Eye (tissue), 1 donor: ENCODE data around the gene PLEKHA5.
"Not testable (repeated sequence)": the region's sequence is repeated elsewhere in the genome, so short reads cannot be mapped to it uniquely, and the experiment has no call there.

ENCODE experiments used
- DNase-seq: peaks from one replicate; pipeline ENCODE4 v3.0.0-alpha.2; 2015

PLEKHA5 gene

DNA sequence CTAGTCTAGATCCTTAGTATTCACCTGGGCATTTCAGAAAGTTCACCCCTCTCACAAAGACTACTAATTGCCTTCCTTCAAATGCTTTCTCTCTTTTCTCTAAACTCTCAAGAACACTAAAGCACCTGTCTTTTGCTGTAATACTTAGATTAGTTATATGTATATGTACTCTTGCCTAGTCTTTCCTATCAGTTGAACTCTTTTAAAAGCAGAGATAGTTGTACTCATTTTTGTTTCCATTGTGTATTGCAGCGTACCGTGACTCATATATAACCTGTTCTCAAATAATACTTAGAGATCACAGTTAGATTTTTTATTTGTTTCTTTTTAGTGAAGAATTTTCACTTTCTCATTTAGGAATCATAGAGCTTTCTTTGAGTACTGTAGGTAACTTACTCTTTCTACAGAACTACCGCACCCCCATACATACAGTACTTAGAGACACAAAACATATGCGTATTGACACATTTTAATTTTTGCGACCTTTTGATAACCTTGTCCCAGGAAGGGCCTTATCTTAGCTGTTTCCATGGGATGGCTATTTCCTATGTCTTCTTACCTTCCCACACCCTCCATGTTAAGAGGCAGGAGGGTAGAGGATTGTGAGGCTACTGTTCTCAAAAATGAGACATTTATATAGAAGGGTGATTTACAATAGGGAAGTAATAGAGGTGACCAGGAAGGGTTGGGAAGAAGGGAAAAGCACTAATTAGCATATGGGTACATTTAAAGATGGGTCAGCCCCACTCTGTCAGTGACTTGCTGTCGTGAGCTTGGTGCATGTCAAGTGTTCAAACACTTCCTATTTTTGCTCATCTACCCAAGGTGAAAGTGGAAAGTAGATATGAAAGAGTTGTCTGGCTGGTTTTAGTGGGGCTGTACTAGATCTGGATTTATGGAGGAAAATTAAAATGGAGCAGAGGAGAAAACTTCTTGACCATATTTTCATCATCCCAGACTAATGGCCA, 74.3 kb downstream of the PLEKHA5 start:
- no peak for DNase-seq

DNA sequence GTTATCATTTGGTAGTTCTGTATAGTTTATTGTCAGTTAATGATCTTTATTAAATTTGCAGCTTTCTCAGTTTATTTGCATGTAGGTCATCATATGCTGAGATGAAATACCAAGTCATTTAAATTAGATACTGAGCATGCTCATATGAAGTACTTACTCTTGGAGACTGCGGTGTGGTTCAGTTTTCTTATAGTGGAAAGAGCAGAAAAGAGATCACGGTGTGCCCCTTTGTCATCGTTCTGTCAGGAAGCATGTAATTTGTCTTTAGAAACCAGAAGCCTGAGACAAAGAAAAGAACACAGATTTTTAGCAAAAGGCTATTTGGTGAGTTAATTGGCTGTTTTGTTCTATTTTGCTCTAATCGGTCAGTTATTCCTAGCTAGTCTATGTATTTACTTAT, 75.6 kb downstream of the PLEKHA5 start:
- DNase-seq: peak; percentile 37

DNA sequence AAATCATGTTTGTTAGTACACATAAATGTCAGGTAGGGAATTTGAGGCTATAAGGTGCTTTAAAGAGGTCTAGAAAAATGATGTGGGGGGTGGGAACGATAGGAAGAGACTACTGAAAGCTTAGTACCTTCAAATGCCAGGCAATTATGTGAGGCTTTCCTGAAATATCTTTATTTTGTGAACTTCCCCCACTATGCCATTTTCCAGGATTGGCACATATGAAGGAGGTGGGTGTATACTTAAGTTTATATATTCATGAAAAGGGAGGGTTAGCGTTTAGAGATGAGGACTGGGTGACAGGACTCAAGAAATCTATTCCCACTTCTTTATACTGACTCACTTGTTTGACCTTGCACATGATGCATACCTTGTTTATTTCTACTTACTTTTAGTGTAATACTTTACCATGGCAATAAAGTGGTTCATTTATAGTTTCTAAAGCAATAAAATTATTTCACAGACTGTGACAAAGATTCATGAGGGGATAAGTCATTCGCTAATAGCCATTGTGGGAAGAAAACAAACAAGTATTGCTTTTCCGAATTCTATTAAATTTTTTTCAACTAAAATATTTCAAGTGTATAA, 77.1 kb downstream of the PLEKHA5 start:
- no peak for DNase-seq

DNA sequence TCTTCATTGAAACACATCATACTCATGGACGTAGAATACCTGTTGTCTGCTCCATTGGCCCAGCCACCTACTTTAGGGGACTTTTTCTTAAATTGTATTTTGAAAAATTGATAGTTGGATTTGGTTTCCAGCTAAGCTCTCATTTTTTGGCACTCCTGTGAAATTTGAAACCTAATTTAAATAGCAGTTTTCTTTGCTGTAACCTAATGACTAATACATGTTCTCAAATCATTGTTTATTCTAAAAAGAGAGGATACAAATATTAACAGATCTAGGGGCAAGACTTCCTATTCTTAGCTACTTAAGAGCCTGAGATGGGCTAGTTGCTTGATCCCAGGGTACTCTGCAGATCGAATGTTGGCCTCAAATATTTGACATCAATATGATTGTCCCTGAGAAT, 78.9 kb downstream of the PLEKHA5 start:
- DNase-seq: no peak

DNA sequence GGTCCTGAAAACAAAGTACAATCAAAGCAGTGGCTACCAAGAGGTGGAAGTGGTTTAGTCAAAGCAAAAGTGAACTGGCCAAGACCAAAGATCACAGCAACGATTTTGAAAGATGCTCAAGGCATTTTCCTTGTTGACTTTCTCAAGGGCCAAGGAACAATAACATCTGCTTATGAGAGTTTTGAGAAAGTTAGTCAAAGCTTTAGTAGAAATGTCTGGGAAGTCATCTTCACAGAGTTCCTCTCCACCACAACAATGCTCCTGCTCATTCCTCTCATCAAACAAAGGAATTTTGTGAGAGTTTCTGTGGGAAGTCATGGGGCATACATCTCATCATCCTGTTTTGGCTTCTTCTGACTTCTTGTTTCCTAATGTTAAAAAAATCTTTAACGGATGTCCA, 80.1 kb downstream of the PLEKHA5 start:
- DNase-seq: no peak

DNA sequence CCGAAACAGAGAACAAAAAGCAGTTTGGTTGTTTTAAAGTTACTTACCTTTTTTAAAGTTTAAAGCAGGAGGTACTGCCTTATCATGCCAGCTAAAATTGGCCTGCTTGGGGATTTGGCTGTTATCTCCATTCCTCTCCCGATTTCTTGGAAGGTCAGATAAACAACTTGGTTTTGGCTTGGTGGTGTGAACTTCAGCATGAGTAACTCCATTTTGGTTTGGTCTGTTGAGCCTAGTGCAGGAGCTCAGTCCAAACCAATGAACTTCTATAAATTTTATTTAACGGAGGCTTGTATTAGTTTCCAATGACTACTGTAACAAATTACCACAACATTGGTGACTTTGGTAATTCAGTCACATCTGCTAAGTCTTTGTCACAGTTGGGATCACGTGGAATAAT, 82.3 kb downstream of the PLEKHA5 start:
- DNase-seq: no peak

DNA sequence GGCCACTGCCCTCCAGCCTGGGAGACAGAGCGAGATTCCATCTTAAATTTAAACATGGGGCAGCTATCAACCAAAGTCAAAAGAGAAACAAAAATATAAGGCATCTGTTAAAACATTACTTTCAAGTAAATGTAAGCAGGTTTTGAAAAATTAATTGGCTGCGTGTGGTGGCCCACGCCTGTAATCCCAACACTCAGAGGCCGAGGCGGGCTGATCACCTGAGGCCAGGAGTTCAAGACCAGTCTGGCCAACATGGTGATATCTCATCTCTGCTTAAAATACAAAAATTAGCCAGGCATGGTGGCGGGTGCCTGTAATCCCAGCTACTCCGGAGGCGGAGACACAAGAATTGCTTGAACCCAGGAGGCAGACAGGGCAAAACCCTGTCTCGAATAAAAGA, 82.7 kb downstream of the PLEKHA5 start:
- DNase-seq: no peak

DNA sequence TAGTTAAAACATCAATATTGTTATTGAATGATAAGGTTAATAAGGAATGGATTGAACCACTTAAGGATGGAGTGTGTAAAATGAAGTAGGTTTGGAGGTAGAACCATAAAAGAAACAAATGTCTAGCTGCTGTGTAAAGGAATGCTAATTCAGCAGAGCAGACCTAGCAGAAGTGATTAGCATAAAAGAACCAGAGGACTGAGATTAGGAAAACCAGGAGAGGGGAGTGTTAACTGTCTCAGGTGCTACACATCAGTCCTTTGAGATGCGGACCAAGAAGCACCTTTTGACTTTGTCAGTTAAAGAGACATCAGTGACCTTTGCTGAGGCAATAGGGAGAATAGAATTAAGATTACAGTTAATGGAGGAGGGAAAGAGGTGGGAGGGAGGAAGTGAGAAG, 84.5 kb downstream of the PLEKHA5 start:
- DNase-seq: no peak

DNA sequence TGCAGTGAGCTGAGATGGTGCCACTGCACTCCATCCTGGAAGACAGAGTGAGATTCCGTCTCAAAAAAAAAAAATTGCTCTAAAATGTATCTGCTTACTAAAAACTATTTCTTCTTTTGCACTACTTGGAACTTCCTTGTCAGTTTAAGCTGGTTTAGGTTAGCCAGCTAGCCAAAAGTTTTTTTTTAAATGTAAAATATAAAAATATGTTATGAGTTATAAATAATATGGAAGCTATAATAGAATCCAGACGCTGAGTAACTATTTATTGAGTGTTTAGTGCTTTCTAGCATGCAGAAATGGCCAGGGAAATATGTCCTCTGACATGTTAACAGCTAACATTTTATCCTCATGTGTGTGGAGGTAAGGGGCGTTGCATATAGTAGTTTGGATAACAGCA, 85.6 kb downstream of the PLEKHA5 start:
- DNase-seq: no peak

DNA sequence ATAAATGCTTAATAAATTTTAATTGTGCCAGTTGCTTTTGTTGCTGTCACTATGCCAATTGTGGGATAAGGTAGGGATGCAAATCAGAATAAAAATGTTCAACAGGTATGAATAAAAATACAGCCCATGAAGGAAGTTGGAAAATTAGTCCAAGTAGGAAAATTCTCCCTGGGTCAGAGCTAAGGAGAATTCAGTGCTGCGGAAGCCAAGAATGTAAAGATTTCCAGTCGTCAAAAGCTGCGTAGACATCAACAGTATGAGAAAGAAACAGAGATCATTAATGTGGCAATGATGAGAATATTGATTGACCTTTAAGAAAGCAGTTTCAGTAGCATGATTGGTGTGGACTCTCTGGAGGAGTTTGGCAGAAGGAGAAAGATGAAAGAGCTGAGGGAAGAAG, 87.9 kb downstream of the PLEKHA5 start:
- DNase-seq: no peak

DNA sequence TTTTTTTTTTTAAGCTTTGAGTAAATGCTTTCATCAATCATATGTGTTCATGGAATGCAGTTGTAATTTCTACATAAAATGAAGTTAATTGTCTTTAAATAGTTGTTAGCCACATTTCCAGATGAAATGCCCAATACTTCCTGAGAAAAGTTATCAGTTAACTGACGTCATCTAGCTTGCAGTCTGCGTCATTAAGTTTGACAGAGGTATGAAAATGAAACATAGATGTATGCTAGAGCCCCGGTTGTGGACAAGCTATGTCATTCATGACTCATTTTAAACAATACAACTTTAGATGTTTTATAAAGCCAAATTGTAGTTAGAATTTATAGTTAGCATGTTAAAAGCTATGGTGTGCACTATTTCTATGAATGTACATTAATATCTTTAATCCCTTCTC, 90.7 kb downstream of the PLEKHA5 start:
- DNase-seq: no peak

DNA sequence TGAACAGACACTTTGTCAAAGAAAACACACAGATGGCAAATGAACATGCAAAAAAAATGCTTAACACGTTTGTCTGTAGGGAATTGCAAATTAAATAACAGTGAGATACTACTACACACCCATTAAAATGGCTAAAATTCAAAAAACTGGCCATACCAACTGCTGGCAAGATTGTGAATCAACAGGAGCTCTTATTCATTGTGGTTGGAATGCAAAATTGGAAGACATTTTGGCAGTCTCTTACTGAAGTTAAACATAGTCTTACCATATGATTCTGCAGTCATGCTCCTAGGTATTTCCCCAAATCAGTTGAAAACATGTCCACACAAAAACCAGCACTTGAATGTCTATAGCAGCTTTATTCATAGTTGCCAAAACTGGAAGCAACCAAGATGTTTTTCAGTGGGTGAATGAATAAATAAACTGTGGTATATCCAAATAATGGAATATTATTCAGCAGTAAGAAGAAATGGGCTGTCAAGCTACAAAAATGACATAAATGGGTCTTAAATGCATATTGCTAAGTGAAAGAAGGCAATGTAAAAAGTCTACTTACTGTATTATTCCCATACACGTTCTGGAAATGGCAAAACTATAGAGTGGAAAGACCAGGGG, 91.4 kb downstream of the PLEKHA5 start:
- DNase-seq: no peak

DNA sequence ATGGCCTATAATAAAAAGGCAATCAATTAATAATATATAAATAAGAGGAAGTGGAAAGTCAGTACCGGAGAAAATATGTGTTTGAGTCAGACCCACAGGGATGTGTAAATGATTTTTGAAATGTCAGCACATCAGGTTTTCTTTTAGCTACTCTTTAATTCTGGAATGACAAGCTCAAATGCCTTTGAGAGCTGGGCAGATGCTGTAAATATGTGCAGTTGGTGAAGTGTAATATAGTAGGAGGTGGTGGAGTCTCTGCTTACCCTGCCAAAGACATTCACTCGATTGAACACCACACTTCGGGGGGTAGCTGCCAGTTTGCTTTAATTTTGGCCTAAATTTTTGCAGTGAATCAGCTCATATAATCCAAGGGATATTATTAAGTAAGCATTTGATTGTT, 93.0 kb downstream of the PLEKHA5 start:
- no peak for DNase-seq

DNA sequence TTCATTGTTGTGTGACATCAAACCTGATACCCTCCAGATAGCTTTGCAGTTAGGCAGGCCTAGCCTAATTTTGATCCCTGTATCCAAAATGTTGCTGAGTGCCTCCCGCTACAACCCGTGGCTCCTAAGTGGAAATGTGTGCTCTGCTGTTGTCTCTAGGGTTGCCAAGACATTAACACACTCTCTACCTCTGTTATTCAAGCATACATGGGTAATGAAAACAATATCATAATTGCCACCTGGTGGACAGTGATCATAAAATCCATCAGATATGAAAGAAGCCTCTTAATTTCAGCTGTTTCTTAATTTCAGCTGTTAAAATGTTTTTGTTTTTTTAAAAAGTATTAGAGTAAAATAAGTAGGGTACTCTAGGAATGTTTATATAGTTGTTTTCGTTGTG, 93.5 kb downstream of the PLEKHA5 start:
- peak; percentile 44 for DNase-seq

DNA sequence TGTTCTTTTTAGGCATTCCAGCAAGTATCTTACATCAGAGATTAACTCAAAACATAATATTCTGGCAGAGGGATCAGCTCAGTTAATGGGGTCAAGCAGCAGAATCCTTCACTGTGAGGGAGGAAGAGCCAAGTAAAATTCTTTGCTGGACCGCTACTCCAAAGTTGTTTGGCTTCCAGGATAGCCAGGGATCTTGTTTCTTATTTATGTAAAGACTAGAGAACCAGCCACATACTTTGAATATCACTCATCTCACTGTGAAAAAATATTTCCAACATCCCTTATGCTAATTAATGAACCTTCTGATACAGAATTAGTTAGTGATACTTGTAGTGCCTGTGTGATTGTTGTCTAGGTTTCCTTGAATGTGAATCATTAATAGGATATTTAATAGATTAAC, 94.2 kb downstream of the PLEKHA5 start:
- no peak for DNase-seq

DNA sequence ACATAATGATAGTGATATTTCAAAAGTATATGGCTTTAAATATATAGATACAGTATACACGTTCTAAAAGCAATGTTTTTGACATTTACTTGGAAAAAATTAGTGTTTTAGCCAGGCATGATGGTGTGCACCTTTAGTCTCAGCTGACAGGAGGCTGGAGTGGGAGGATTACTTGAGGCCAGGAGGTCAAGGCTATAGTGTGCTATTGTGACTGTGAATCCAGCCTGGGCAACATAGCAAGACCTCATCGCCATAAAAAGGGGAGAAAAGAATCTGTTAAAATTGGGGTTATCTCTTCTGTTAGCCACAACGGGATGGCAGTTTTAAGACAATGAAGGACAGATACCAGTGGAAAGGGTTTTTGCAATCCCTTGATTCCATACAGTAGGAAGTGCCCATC, 95.2 kb downstream of the PLEKHA5 start:
- no peak for DNase-seq

DNA sequence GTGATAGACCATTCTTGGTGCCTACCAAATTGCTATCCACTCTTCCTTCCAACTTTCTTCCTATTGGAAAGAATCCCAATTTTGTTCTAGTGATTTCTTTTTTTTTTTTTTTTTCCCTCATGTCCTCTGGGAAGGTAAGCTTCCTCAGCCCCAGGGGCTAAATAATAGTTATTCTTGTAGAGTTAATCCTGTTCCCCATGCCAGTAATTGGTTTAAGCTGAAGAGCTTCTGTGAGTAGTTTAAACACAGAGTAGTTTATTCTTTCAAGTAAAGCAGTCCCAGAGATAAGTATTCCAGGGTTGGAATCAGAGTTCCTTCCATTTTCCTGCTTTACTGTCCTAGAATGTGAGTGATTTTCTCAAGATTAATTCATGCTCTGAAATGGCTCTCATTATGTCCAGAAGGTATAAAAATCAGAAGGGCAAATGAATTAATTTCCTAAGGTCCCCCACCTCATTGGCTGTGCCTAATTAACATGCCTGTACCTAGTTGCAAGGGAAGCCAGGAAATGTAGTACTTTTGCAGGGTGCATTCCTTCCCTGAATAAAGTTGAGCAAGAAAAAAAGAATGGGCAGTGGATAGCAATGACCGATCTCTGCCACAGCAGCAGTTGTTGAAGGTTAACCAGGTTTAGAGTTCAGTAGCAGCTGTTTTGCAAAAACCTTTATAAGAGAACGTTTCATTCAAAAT, 97.8 kb downstream of the PLEKHA5 start:
- DNase-seq: no peak

DNA sequence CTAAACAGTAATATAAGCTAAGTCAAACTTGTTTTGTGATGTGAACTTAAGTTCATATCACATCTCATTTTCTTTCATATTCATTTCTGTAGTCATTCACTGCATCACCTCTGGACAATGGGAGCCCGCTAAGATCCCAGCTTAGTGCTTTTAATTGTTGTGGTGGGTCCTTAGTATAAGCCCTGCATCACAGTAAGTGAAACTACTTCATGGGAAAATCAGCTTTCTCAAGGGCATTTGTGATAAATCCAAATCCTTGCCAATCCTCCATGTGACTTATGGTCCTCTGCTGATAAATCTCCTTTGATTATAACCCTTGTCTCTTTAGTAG, 98.3 kb downstream of the PLEKHA5 start:
- DNase-seq: no peak

DNA sequence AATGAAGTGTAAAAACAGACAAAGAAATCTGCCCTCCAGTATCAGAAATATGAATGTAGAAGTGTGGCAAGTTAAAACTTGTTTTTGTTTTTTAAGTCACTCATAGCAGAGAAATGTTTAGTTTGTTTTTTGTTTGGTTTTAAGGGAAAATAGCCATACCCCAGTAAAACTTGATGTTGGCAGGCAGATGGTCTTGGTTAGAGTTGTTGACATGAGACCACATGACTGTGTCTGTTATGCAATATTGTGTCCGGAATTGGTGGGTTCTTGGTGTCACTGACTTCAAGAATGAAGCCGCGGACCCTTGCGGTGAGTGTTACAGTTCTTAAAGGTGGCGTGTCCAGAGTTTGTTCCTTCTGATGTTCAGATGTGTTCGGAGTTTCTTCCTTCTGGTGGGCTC, 99.5 kb downstream of the PLEKHA5 start:
- DNase-seq: not testable (repeated sequence)

DNA sequence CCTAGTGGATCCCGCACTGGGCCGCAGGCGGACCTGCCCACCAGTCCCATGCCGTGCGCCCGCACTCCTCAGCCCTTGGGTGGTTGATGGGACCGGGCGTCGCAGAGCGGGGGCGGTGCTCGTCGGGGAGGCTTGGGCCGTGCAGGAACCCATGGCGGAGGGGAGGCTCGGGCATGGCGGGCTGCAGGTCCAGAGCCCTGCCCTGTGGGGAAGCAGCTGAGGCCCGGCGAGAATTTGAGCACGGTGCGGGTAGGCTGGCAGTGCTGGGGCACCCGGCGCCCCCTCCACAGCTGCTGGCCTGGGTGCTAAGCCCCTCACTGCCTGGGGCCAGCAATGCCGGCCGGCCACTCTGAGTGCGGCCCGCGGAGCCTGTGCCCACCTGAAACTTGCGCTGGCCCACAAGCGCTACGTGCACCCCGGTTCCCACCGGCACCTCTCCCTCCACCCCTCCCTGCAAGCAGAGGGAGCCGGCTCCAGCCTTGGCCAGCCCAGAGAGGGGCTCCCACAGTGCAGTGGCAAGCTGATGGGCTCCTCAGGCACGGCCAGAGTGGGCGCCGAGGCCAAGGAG, 100.8 kb downstream of the PLEKHA5 start:
- DNase-seq: no peak

DNA sequence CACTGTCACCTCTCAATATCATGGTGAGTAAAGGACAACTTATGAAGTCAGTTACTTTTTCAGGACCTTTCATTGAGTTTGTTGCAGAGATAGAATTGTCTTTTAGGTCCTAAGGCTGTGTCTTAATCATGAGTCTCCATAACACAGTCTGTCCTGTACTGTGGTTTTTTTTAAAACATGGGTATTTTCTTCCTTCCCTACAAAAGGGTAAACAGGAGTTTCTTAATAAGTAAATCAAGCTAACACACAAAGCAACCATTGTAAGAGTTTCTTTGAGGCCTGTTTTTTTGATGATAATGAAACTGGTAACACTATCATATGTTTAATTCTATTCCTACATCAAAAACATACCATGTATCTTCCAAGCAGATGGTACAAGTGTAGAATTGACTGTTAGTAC, 101.4 kb downstream of the PLEKHA5 start:
- no peak for DNase-seq

DNA sequence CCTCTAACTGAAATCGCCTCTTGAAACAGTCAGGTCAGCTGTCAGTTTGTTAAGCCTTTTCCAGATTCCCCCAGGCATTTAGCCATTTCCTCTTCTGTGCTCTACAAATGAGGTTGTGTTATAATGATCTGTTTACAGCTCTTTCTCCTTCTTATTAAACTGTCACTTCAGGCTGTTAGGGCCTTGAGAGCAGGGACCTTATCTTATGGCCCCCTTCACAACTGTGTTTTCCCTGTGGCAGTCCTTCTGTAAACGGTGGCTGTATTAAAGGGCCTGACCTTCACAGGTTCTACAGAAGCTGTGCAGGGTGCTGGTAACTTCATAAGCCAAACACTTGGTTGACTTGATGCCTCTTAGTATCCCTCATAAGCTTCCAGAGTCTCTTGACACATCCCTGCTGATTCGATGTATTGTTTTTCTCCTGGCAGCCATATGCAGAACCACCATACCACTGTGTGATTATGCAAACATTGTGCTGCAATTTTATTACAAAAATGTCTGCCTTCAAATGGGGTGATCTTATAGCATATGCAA, 104.7 kb downstream of the PLEKHA5 start:
- DNase-seq: peak; percentile 46
